ENCODE results near the gene SEC14L3. TPM values are rescaled to one million over a fixed set of nuclear protein-coding genes. Genes with fewer than 3 reads are reported as not detected.

SEC14L3 gene
- total and polyA plus RNA-seq, 2 of the 13 experiments (the other 11 are each of a cell fraction or from before 2014, with no cell fraction given) = not detected

DNA sequence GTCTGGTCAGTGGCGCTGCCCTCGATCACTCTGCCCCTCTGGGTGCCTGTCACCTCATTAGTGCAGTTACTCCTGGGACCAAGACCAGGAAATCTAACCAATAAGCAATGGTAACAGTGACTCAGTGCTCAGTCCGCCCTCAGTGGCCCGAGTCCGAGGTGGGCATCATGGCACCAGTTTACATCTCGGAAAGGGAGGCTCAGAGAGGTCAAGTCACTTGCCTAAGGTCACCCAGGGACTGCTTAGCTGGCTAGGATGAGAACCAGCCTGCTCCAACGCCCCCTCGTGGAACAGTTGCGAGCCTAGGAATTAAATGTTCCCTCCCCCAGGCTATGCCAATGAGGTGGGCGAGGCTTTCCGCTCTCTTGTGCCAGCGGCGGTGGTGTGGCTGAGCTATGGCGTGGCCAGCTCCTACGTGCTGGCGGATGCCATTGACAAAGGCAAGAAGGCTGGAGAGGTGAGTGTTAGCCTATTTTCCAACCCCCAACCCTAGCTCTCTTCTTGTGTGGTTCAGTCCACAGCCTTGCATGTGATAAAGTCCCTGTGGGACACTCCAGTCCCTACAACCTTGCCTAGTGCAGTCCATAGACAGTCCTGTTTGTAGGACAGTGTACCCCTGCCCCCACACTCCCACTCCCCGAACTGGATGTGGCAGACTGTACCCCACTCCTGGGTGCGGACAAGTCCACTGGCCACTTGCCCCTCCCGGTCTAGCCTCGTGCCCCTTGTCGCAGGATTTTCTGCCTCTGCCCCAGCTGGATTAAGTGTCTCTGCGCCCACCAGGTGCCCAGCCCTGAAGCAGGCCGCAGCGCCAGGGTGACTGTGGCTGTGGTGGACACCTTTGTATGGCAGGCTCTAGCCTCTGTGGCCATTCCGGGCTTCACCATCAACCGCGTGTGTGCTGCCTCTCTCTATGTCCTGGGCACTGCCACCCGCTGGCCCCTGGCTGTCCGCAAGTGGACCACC lies 45.1 kb downstream of the SEC14L3 start (continued):
- TF ChIP-seq, protein P1, sequence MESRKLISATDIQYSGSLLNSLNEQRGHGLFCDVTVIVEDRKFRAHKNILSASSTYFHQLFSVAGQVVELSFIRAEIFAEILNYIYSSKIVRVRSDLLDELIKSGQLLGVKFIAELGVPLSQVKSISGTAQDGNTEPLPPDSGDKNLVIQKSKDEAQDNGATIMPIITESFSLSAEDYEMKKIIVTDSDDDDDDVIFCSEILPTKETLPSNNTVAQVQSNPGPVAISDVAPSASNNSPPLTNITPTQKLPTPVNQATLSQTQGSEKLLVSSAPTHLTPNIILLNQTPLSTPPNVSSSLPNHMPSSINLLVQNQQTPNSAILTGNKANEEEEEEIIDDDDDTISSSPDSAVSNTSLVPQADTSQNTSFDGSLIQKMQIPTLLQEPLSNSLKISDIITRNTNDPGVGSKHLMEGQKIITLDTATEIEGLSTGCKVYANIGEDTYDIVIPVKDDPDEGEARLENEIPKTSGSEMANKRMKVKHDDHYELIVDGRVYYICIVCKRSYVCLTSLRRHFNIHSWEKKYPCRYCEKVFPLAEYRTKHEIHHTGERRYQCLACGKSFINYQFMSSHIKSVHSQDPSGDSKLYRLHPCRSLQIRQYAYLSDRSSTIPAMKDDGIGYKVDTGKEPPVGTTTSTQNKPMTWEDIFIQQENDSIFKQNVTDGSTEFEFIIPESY (CRISPR knock-in tag; IDR thresholded peaks at IDR 0.05) = peak; percentile 93
- TF ChIP-seq, protein P2, sequence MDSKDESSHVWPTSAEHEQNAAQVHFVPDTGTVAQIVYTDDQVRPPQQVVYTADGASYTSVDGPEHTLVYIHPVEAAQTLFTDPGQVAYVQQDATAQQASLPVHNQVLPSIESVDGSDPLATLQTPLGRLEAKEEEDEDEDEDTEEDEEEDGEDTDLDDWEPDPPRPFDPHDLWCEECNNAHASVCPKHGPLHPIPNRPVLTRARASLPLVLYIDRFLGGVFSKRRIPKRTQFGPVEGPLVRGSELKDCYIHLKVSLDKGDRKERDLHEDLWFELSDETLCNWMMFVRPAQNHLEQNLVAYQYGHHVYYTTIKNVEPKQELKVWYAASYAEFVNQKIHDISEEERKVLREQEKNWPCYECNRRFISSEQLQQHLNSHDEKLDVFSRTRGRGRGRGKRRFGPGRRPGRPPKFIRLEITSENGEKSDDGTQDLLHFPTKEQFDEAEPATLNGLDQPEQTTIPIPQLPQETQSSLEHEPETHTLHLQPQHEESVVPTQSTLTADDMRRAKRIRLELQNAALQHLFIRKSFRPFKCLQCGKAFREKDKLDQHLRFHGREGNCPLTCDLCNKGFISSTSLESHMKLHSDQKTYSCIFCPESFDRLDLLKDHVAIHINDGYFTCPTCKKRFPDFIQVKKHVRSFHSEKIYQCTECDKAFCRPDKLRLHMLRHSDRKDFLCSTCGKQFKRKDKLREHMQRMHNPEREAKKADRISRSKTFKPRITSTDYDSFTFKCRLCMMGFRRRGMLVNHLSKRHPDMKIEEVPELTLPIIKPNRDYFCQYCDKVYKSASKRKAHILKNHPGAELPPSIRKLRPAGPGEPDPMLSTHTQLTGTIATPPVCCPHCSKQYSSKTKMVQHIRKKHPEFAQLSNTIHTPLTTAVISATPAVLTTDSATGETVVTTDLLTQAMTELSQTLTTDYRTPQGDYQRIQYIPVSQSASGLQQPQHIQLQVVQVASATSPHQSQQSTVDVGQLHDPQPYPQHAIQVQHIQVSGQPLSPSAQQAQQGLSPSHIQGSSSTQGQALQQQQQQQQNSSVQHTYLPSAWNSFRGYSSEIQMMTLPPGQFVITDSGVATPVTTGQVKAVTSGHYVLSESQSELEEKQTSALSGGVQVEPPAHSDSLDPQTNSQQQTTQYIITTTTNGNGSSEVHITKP (CRISPR knock-in tag; IDR thresholded peaks at IDR 0.05; ENCODE audit: low read depth) = peak; percentile 38; the same call in 1 of the 2 replicates
- TF ChIP-seq ZNF549 (CRISPR knock-in tag; IDR thresholded peaks at IDR 0.05) = no peak
- TF ChIP-seq TEAD3 (CRISPR knock-in tag; optimal IDR thresholded peaks at IDR 0.05; ENCODE audit: borderline replicate concordance) = peak; percentile 39
- TF ChIP-seq CBX2 (IDR thresholded peaks at IDR 0.05; ENCODE audit: low read depth, low read length) = no peak
- TF ChIP-seq CBX2 (CRISPR knock-in tag; IDR thresholded peaks at IDR 0.05; ENCODE audit: low read depth) = no peak
- no peak for TF ChIP-seq ASH2L (IDR thresholded peaks at IDR 0.05; ENCODE audit: insufficient read length, low read depth, low read length)
- no peak for TF ChIP-seq ATF4 (CRISPR knock-in tag; IDR thresholded peaks at IDR 0.05)
- TF ChIP-seq TBP (CRISPR knock-in tag; IDR thresholded peaks at IDR 0.05) = no peak
- TF ChIP-seq, protein P3, sequence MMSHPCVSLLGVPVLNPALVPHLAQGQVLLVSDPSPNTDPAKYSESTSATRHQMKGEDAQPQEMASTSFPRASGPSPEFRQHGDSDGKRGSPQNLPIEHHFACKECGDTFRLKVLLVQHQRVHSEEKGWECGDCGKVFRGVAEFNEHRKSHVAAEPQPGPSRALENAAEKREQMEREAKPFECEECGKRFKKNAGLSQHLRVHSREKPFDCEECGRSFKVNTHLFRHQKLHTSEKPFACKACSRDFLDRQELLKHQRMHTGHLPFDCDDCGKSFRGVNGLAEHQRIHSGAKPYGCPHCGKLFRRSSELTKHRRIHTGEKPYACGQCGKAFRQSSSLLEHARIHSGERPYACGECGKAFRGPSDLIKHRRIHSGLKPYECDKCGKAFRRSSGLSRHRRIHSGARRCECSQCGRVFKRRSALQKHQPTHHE (CRISPR knock-in tag; IDR thresholded peaks at IDR 0.05; ENCODE audit: borderline replicate concordance) = no peak
- no peak for TF ChIP-seq NR2F1 (CRISPR knock-in tag; IDR thresholded peaks at IDR 0.05)
- TF ChIP-seq MYNN (CRISPR knock-in tag; IDR thresholded peaks at IDR 0.05; ENCODE audit: low read depth) = no peak
- TF ChIP-seq SMARCC2 (IDR thresholded peaks at IDR 0.05) = no peak
- no peak for TF ChIP-seq TOPORS (CRISPR knock-in tag; IDR thresholded peaks at IDR 0.05)
- no peak for TF ChIP-seq ELF4 (CRISPR knock-in tag; IDR thresholded peaks at IDR 0.05; ENCODE audit: borderline replicate concordance)
- no peak for TF ChIP-seq CEBPB (IDR thresholded peaks at IDR 0.05; ENCODE audit: borderline replicate concordance, low read depth, low read length)
- 0 out of 2 replicates have a peak, but pooled peaks have one; percentile 34 for TF ChIP-seq MIER3 (CRISPR knock-in tag; IDR thresholded peaks at IDR 0.05; ENCODE audit: borderline replicate concordance)
- no peak for TF ChIP-seq GATAD1 (CRISPR knock-in tag; IDR thresholded peaks at IDR 0.05)
- no peak for TF ChIP-seq ETV6 (CRISPR knock-in tag; conservative IDR thresholded peaks at IDR 0.05)
- TF ChIP-seq ZNF761 (CRISPR knock-in tag; conservative IDR thresholded peaks at IDR 0.05) = 0 out of 2 replicates have a peak, but pooled peaks have one; percentile 17
- peak; percentile 30; the same call in 1 of the 2 replicates for TF ChIP-seq FOXA3 (CRISPR knock-in tag; IDR thresholded peaks at IDR 0.05)
- no peak for TF ChIP-seq SSRP1 (CRISPR knock-in tag; IDR thresholded peaks at IDR 0.05)

All from HepG2 (cell line).